GM12878 (cell line): Measurements from ENCODE around the gene PRELID2. TPM values are rescaled to one million over a fixed set of nuclear protein-coding genes. Genes with fewer than 3 reads are reported as not detected.

ENCODE experiments used
- ATAC-seq: fragments of 200-7000 bp; cut with Tn5 transposase; 3 replicates; pipeline ENCODE4 v1.9.1; 2020; ENCODE audit warnings: mild to moderate bottlenecking, moderate library complexity
- BruUV-seq: library from RNA; stranded (reverse); fragments of 400-500 nt; replicated peaks from 2 replicates; lab custom pipeline; 2021; lab: Mats Ljungman, UMichigan
- CTCF ChIA-PET: fragments of 300-600 bp; sonication (Branson Sonifier 250); formaldehyde crosslinking; extraction: SDS; loops from one replicate; lab custom pipeline; 2021; ENCODE audit warnings: inconsistent platforms; lab: Yijun Ruan, JAX
- POLR2A ChIA-PET: fragments of 350-600 bp; formaldehyde crosslinking; extraction: SDS; loops from one replicate; lab custom pipeline; 2021; ENCODE audit warnings: inconsistent platforms; lab: Charles Lee
- RAD21 ChIA-PET: fragments of 300-600 bp; sonication (Branson Sonifier 250); formaldehyde crosslinking; loops from one replicate; lab custom pipeline; 2023; ENCODE audit warnings: antibody characterized with exemption; ENCODE audit not compliant: unreplicated experiment; lab: Charles Lee
- SMC1A ChIA-PET: fragments of 300-600 bp; sonication (Branson Sonifier 250); formaldehyde crosslinking; loops from one replicate; lab custom pipeline; 2023; ENCODE audit not compliant: unreplicated experiment, uncharacterized antibody; lab: Charles Lee
- DNase-seq: peaks from one replicate; pipeline ENCODE4 v3.0.0-alpha.2; 2011; ENCODE audit warnings: low read depth, low spot score
- FAIRE-seq: peaks from 3 replicates; lab custom pipeline; 2011; peaks lifted over from hg19 to GRCh38; lab: Jason Lieb, UNC
- H2AFZ ChIP-seq: 2 replicates; pipeline ENCODE4 v1.6.0; 2011; ENCODE audit warnings: low read depth, low read length, control low read depth; ENCODE audit not compliant: control insufficient read depth
- H3K27ac ChIP-seq: 2 replicates; pipeline ENCODE4 v1.5.1; 2011; ENCODE audit warnings: control low read depth; ENCODE audit not compliant: control insufficient read depth, insufficient read depth
- H3K27me3 ChIP-seq, 2 experiments: replicated peaks in 1 of 2; 2 replicates each; pipeline versions ENCODE4 v1.6.0 to v1.6.1; 2011; ENCODE audit warnings: low read length in 1 of 2; ENCODE audit not compliant: control insufficient read depth in 2 of 2, insufficient read depth in 2 of 2
- H3K36me3 ChIP-seq, 2 experiments: 2 replicates each; pipeline ENCODE4 v1.5.1; 2011; ENCODE audit warnings: low read length in 1 of 2; ENCODE audit not compliant: control insufficient read depth in 2 of 2, insufficient read depth in 2 of 2
- H3K4me1 ChIP-seq: 2 replicates; pipeline ENCODE4 v1.6.1; 2011; ENCODE audit warnings: mild to moderate bottlenecking, low read length, moderate library complexity, mixed read lengths; ENCODE audit not compliant: control insufficient read depth, insufficient read depth
- H3K4me2 ChIP-seq: 2 replicates; pipeline ENCODE4 v1.6.0; 2011; ENCODE audit warnings: control low read depth; ENCODE audit not compliant: control insufficient read depth, insufficient read depth
- H3K4me3 ChIP-seq: fragments of 200-600 bp; sonication (generic); 2 replicates; pipeline ENCODE4 v1.5.1; 2016
- H3K79me2 ChIP-seq: 2 replicates; pipeline ENCODE4 v1.6.0; 2011; ENCODE audit warnings: low read length; ENCODE audit not compliant: control insufficient read depth, insufficient read depth
- H3K9ac ChIP-seq: 2 replicates; pipeline ENCODE4 v1.8.0; 2011; ENCODE audit warnings: low read length, control low read depth, mixed read lengths; ENCODE audit not compliant: control insufficient read depth, insufficient read depth
- H3K9me3 ChIP-seq: replicated peaks from 3 replicates; pipeline ENCODE4 v1.5.1; 2011; ENCODE audit warnings: mild to moderate bottlenecking, low read length; ENCODE audit not compliant: control insufficient read depth, insufficient read depth
- H4K20me1 ChIP-seq: 2 replicates; pipeline ENCODE4 v1.6.0; 2011; ENCODE audit not compliant: control insufficient read depth, insufficient read depth
- CREB1 ChIP-seq: IDR thresholded peaks from 2 replicates; pipeline ENCODE4 v1.6.1; 2012; ENCODE audit warnings: low read depth, mild to moderate bottlenecking, inconsistent platforms
- DPF2 ChIP-seq: fragments of 450-650 bp; IDR thresholded peaks from 2 replicates; pipeline ENCODE4 v1.6.1; 2017; ENCODE audit warnings: mild to moderate bottlenecking
- ESRRA ChIP-seq: IDR thresholded peaks from 2 replicates; pipeline ENCODE4 v1.6.1; 2012; ENCODE audit warnings: mild to moderate bottlenecking, low read length, improper control_type of control experiment
- KAT2A ChIP-seq: conservative IDR thresholded peaks from 2 replicates; pipeline ENCODE4 v1.6.1; 2011; ENCODE audit warnings: low read depth, low read length; ENCODE audit not compliant: control insufficient read depth
- NFXL1 ChIP-seq: fragments of 450-650 bp; IDR thresholded peaks from 2 replicates; pipeline ENCODE4 v1.6.1; 2017; ENCODE audit warnings: antibody characterized with exemption, mild to moderate bottlenecking, borderline replicate concordance
- NRF1 ChIP-seq: conservative IDR thresholded peaks from 2 replicates; pipeline ENCODE4 v1.6.1; 2011; ENCODE audit warnings: mild to moderate bottlenecking, low read depth, low read length, improper control_type of control experiment
- PML ChIP-seq: IDR thresholded peaks from 2 replicates; pipeline ENCODE4 v1.6.1; 2012; ENCODE audit warnings: low read length, inconsistent platforms
- RAD21 ChIP-seq: IDR thresholded peaks from 2 replicates; pipeline ENCODE4 v1.6.1; 2011; ENCODE audit warnings: mild to moderate bottlenecking, low read depth, low read length, moderate library complexity; ENCODE audit not compliant: insufficient read depth
- SREBF1 ChIP-seq: IDR thresholded peaks from 2 replicates; pipeline ENCODE4 v1.6.1; 2012; ENCODE audit warnings: mild to moderate bottlenecking, low read length
- TCF12 ChIP-seq: IDR thresholded peaks from 2 replicates; pipeline ENCODE4 v1.6.1; 2011; ENCODE audit warnings: low read depth, mild to moderate bottlenecking, low read length
- USF1 ChIP-seq: IDR thresholded peaks from 2 replicates; pipeline ENCODE4 v1.6.1; 2011; ENCODE audit warnings: borderline replicate concordance, low read depth, mild to moderate bottlenecking, moderate library complexity, mixed read lengths, low read length; ENCODE audit not compliant: insufficient read depth; ENCODE audit errors: extremely low read length
- YY1 ChIP-seq: IDR thresholded peaks from 2 replicates; pipeline ENCODE4 v1.6.1; 2011; ENCODE audit warnings: low read depth, mild to moderate bottlenecking, low read length
- ZSCAN29 ChIP-seq: fragments of 450-650 bp; IDR thresholded peaks from 2 replicates; pipeline ENCODE4 v1.6.1; 2017; ENCODE audit warnings: mild to moderate bottlenecking, moderate library complexity
- ZZZ3 ChIP-seq: IDR thresholded peaks from 2 replicates; pipeline ENCODE4 v1.6.1; 2011; ENCODE audit warnings: low read depth; ENCODE audit not compliant: control insufficient read depth, insufficient read length
- WGBS: methylation state at CpG from one replicate; pipeline ENCODE4 v1.1.6; 2016; ENCODE audit warnings: low lambda C conversion rate; ENCODE audit not compliant: insufficient replicate concordance, insufficient coverage; ENCODE audit errors: missing lambda C conversion rate; 5-methylcytosine and 5-hydroxymethylcytosine counted together
- in situ Hi-C: fragments of 300-500 bp; cut with MboI; formaldehyde crosslinking; loops from 9 replicates; pipeline ENCODE4 v1.14.3; 2018; ENCODE audit warnings: mixed read lengths
- intact Hi-C: fragments of 100-400 bp; cut with micrococcal nuclease; formaldehyde crosslinking; loops from one replicate; pipeline ENCODE4 v1.14.2; 2022; ENCODE audit not compliant: unreplicated experiment
- polyA plus RNA-seq, 11 experiments: library from polyadenylated mRNA; depleted of rRNA in 4 of 11; unstranded in 6 of 11; stranded (reverse) in 5 of 11; fragments of >200 nt; fragmentation: Nextera tagmentation in 4 of 11; fragmentation: Illumina TruSeq in 1 of 11; extraction: Ambion mirVana in 4 of 11; extraction: Trizol in 1 of 11; gene quantifications; 1 replicate in 1 of 11; 2 replicates in 10 of 11; pipeline versions ENCODE4 v1.2.1 to v1.2.3, GENCODE V29; 2011 to 2016; ENCODE audit warnings: inconsistent platforms in 2 of 11, missing spikeins in 2 of 11, low read depth in 1 of 11
- total RNA-seq, 4 experiments: library from RNA; depleted of rRNA in 3 of 4; stranded (reverse); fragments of >200 nt in 3 of 4; fragmentation: Illumina TruSeq in 1 of 4; extraction: Trizol in 1 of 4; gene quantifications; 2 replicates each; pipeline versions ENCODE4 v1.2.1 to v1.2.3, GENCODE V29; 2013 to 2021
- TF ChIP-seq, protein P1 (sequence below): fragments of 450-650 bp; IDR thresholded peaks from 2 replicates; pipeline ENCODE4 v1.6.1; 2017; ENCODE audit warnings: borderline replicate concordance

PRELID2 gene
- total and polyA plus RNA-seq, 10 of the 15 experiments (the other 5 are each of a cell fraction or from before 2014, with no cell fraction given): 0.07 to 0.31 (median 0.13) TPM; not detected in 5

DNA sequence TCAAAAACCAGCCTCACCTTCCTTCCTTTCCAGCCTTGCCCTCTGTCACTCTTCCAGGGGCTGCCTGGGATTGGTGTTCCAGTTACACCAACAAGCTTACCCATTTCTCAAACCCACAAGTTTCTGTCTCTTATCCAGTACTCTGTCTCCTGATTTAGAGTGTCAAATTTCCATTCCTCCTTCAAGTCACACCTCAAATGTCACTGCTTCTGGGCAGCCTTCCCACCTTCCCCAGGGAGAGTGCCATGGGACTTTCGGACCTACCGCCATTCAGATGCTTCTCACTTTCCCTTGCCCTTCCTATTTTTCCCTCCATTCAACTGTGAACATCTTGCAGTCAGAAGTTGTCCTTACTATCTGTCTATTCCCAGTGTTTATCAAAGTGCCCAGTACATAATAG is 39.6 kb upstream of the PRELID2 start:
- CTCF ChIA-PET: no interaction called here
- H4K20me1 ChIP-seq: no peaks in the 10 kb centered on the region
- intact Hi-C loops (no loop called here), in situ Hi-C loops (no loop called here)
- no peak overlapping the region for H2AFZ ChIP-seq
- TF ChIP-seq YY1: no peak
- no peak for TF ChIP-seq ZZZ3
- TF ChIP-seq NRF1: no peak
- TF ChIP-seq, protein P1, sequence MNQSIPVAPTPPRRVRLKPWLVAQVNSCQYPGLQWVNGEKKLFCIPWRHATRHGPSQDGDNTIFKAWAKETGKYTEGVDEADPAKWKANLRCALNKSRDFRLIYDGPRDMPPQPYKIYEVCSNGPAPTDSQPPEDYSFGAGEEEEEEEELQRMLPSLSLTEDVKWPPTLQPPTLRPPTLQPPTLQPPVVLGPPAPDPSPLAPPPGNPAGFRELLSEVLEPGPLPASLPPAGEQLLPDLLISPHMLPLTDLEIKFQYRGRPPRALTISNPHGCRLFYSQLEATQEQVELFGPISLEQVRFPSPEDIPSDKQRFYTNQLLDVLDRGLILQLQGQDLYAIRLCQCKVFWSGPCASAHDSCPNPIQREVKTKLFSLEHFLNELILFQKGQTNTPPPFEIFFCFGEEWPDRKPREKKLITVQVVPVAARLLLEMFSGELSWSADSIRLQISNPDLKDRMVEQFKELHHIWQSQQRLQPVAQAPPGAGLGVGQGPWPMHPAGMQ: no peak
- TF ChIP-seq SREBF1: no peak
- SMC1A ChIA-PET: no interaction called here
- H3K4me3 ChIP-seq: no peak overlapping the region
- H3K4me1 ChIP-seq: no peaks in the 10 kb centered on the region
- H3K79me2 ChIP-seq: no peaks in the 10 kb centered on the region
- H3K27me3 ChIP-seq: no peaks in the 10 kb centered on the region
- ATAC-seq (no peak), DNase-seq (no peak), FAIRE-seq (no peak)
- no peak overlapping the region for H3K4me2 ChIP-seq
- H3K36me3 ChIP-seq: no peaks in the 10 kb centered on the region
- H3K9me3 ChIP-seq: no peaks in the 10 kb centered on the region
- POLR2A ChIA-PET: no interaction called here
- RAD21 ChIA-PET: no interaction called here
- WGBS: 18% methylated on average over 2 of the region's 2 CpGs
- no peak overlapping the region for H3K9ac ChIP-seq
- H3K27ac ChIP-seq: no peak overlapping the region
- BruUV-seq: no TSS peak

DNA sequence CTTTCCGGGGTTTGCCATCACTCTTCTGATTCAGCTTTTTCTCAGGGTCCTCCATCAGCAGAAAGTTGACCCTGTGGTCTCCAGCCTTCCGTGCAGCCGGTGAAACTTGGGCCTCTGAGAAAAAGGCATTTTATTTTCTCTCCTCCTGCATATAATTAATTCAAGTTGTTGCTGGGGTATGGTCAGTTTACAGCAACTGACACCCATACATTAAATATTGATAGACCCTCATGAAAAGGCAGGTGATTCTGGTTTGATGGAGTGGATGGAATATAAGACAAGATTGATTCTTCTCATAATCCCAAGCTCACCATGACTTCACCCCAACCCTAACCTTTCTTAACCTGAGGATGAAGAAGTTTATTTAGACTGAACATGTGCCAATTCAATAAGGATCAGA is 37.8 kb upstream of the PRELID2 start, which contains the start of gene GRXCR2:
Gene GRXCR2 (minus strand): TSS at position 101 of the 400 bp plus-strand sequence. CDS start 46 bp downstream, at position 55.
- BruUV-seq: no TSS peak
- SMC1A ChIA-PET: no interaction called here
- POLR2A ChIA-PET: no interaction called here
- DNase-seq (no peak), FAIRE-seq (no peak), ATAC-seq (no peak)
- no peaks in the 10 kb centered on the region for H3K4me1 ChIP-seq
- no peak within 1 kb of the TSS for H3K4me3 ChIP-seq
- H3K27ac ChIP-seq: no peak within 1 kb of the TSS
- no peaks in the 10 kb centered on the region for H3K79me2 ChIP-seq
- H3K9ac ChIP-seq: no peak within 1 kb of the TSS
- no peaks in the 10 kb centered on the region for H3K9me3 ChIP-seq
- H3K4me2 ChIP-seq: no peak within 1 kb of the TSS
- no peaks in the 10 kb centered on the region for H3K36me3 ChIP-seq
- 8% methylated on average over 3 of the region's 3 CpGs for WGBS
- H4K20me1 ChIP-seq: no peaks in the 10 kb centered on the region
- RAD21 ChIA-PET: no interaction called here
- CTCF ChIA-PET: no interaction called here
- in situ Hi-C loops (no loop called here), intact Hi-C loops (no loop called here)
- no peak within 1 kb of the TSS for H2AFZ ChIP-seq
- H3K27me3 ChIP-seq: no peaks in the 10 kb centered on the region
- TF ChIP-seq CREB1 (no peak), PML (no peak), TCF12 (no peak), RAD21 (no peak), NFXL1 (no peak), USF1 (no peak), ESRRA (no peak), ZSCAN29 (no peak), KAT2A (no peak), DPF2 (no peak), SREBF1 (no peak)
